HepG2 (cell line): ENCODE results near the gene HMGB4. TPM values are rescaled to one million over a fixed set of nuclear protein-coding genes. Genes with fewer than 3 reads are reported as not detected.

Experiments
- ATAC-seq: fragments of 200-7000 bp; cut with Tn5 transposase; 3 replicates; pipeline ENCODE4 v1.9.1; 2020; ENCODE audit warnings: mild to moderate bottlenecking, moderate library complexity
- BruUV-seq: library from RNA; stranded (reverse); fragments of 400-500 nt; replicated peaks from 2 replicates; lab custom pipeline; 2021; lab: Mats Ljungman, UMichigan
- CTCF ChIA-PET: fragments of 300-600 bp; formaldehyde crosslinking; extraction: SDS; loops from one replicate; lab custom pipeline; 2021; ENCODE audit warnings: low total read pairs, inconsistent platforms, low intra/inter-chr PET ratio; lab: Yijun Ruan, JAX
- POLR2A ChIA-PET: fragments of 350-600 bp; sonication (Branson Sonifier 250); formaldehyde crosslinking; loops from one replicate; lab custom pipeline; 2020; ENCODE audit warnings: antibody characterized with exemption, inconsistent platforms; lab: Yijun Ruan, JAX
- DNase-seq: peaks from one replicate; pipeline ENCODE4 v3.0.0-alpha.2; 2015; ENCODE audit warnings: low spot score
- FAIRE-seq: peaks from 3 replicates; lab custom pipeline; 2011; peaks lifted over from hg19 to GRCh38; lab: Jason Lieb, UNC
- H2AFZ ChIP-seq: one replicate; pipeline ENCODE4 v1.6.1; 2011; ENCODE audit warnings: low read length, inconsistent platforms
- H3K27ac ChIP-seq: fragments of 300-600 bp; 3 replicates; pipeline ENCODE4 v1.8.0; 2011; ENCODE audit warnings: mixed run types, mild to moderate bottlenecking, mixed read lengths, low read length, inconsistent platforms; ENCODE audit not compliant: insufficient read depth; ENCODE audit errors: extremely low read length
- H3K27me3 ChIP-seq, 2 experiments: fragments of 200-600 bp in 1 of 2; 2 replicates in 1 of 2; 3 replicates in 1 of 2; pipeline versions ENCODE4 v1.6.0 to v1.8.0; 2011; ENCODE audit warnings: low read length in 2 of 2, mild to moderate bottlenecking in 2 of 2, moderate library complexity in 2 of 2, inconsistent platforms in 1 of 2; ENCODE audit not compliant: insufficient read depth in 2 of 2, control insufficient read depth in 1 of 2
- H3K36me3 ChIP-seq, 2 experiments: fragments of 200-600 bp in 1 of 2; replicated peaks in 1 of 2; 2 replicates in 1 of 2; 3 replicates in 1 of 2; pipeline versions ENCODE4 v1.5.1 to v1.8.0; 2011; ENCODE audit warnings: low read length in 2 of 2, inconsistent platforms in 1 of 2; ENCODE audit not compliant: insufficient read depth in 2 of 2, control insufficient read depth in 1 of 2
- H3K4me1 ChIP-seq: 2 replicates; pipeline ENCODE4 v1.5.1; 2012; ENCODE audit warnings: low read length, inconsistent platforms; ENCODE audit not compliant: insufficient read depth
- H3K4me2 ChIP-seq: 2 replicates; pipeline ENCODE4 v1.6.0; 2011; ENCODE audit warnings: low read depth, low read length, inconsistent platforms
- H3K4me3 ChIP-seq, 3 experiments: fragments of 200-600 bp in 1 of 3; sonication (generic), shearing (Covaris generic) in 1 of 3; replicated peaks in 1 of 3; 2 replicates each; pipeline ENCODE4 v1.5.1; 2011 to 2016; ENCODE audit warnings: low read length in 3 of 3, inconsistent platforms in 2 of 3, low read depth in 2 of 3, mild to moderate bottlenecking in 2 of 3, control low read depth in 1 of 3, mixed read lengths in 1 of 3; ENCODE audit not compliant: insufficient read depth in 1 of 3
- H3K79me2 ChIP-seq: one replicate; pipeline ENCODE4 v1.6.1; 2011; ENCODE audit warnings: low read length, inconsistent platforms; ENCODE audit not compliant: insufficient read depth
- H3K9ac ChIP-seq: 2 replicates; pipeline ENCODE4 v1.6.0; 2011; ENCODE audit warnings: mild to moderate bottlenecking, low read depth, low read length, inconsistent platforms; ENCODE audit not compliant: insufficient read depth
- H3K9me3 ChIP-seq: 2 replicates; pipeline ENCODE4 v1.5.1; 2012; ENCODE audit warnings: mild to moderate bottlenecking, low read length
- H4K20me1 ChIP-seq: 2 replicates; pipeline ENCODE4 v1.6.0; 2011; ENCODE audit warnings: inconsistent platforms, mild to moderate bottlenecking, low read length, moderate library complexity; ENCODE audit not compliant: insufficient read depth
- FOSL1 ChIP-seq: sonication (generic); formaldehyde crosslinking; IDR thresholded peaks from 2 replicates; pipeline ENCODE4 v1.9.0; 2021; ENCODE audit warnings: missing genetic modification reagents, borderline replicate concordance
- KDM5A ChIP-seq: fragments of 200-600 bp; sonication (generic); IDR thresholded peaks from 2 replicates; pipeline ENCODE4 v1.7.0; 2018; ENCODE audit warnings: antibody characterized with exemption, mild to moderate bottlenecking, low read length, borderline replicate concordance
- RAD21 ChIP-seq: fragments of 450-650 bp; formaldehyde crosslinking; IDR thresholded peaks from 2 replicates; pipeline ENCODE4 v1.5.0; 2020; ENCODE audit warnings: mild to moderate bottlenecking
- RBM39 ChIP-seq: fragments of 200-400 bp; formaldehyde crosslinking; IDR thresholded peaks from one replicate; pipeline ENCODE4 v1.6.1; 2018; ENCODE audit warnings: antibody characterized with exemption, mild to moderate bottlenecking, low read depth, low read length; ENCODE audit not compliant: poor library complexity, severe bottlenecking
- SCMH1 ChIP-seq: sonication (generic); formaldehyde crosslinking; IDR thresholded peaks from 2 replicates; pipeline ENCODE4 v1.9.0; 2021; ENCODE audit warnings: missing genetic modification reagents, mild to moderate bottlenecking, borderline replicate concordance
- TGIF2 ChIP-seq: IDR thresholded peaks from 2 replicates; pipeline ENCODE4 v1.6.1; 2016; ENCODE audit warnings: control low read depth, missing compliant biosample characterization
- TSC22D2 ChIP-seq: sonication (generic); formaldehyde crosslinking; IDR thresholded peaks from 2 replicates; pipeline ENCODE4 v1.5.1; 2020; ENCODE audit warnings: missing genetic modification reagents, mild to moderate bottlenecking, borderline replicate concordance
- ZNF33A ChIP-seq: sonication (generic); formaldehyde crosslinking; IDR thresholded peaks from 2 replicates; pipeline ENCODE4 v1.5.1; 2020; ENCODE audit warnings: missing genetic modification reagents, mild to moderate bottlenecking, moderate library complexity, borderline replicate concordance
- ZNF768 ChIP-seq: sonication (generic); formaldehyde crosslinking; IDR thresholded peaks from 2 replicates; pipeline ENCODE4 v1.4.0; 2020; ENCODE audit warnings: missing genetic modification reagents
- WGBS: methylation state at CpG from one replicate; pipeline ENCODE4 v1.1.6; 2017; ENCODE audit warnings: low lambda C conversion rate; 5-methylcytosine and 5-hydroxymethylcytosine counted together
- in situ Hi-C: cut with HindIII; loops from 2 replicates; pipeline ENCODE4 v1.10.0; 2017; ENCODE audit warnings: low pct_unique_long_range_greater_than_20kb; ENCODE audit not compliant: extremely low pct_ligation_motif_present
- intact Hi-C: fragments of 100-400 bp; cut with micrococcal nuclease; formaldehyde crosslinking; loops from one replicate; pipeline ENCODE4 v1.10.0; 2022; ENCODE audit not compliant: unreplicated experiment
- polyA plus RNA-seq, 8 experiments: library from polyadenylated mRNA; depleted of rRNA in 3 of 8; stranded (reverse) in 7 of 8; unstranded in 1 of 8; fragments of >200 nt; fragmentation: Illumina TruSeq in 4 of 8; extraction: Trizol in 4 of 8; gene quantifications; 2 replicates each; pipeline versions ENCODE4 v1.2.1 to v1.2.3, GENCODE V29; 2011 to 2016; ENCODE audit warnings: low read depth in 4 of 8, missing spikeins in 1 of 8, mixed read lengths in 1 of 8; ENCODE audit not compliant: insufficient read depth in 1 of 8
- total RNA-seq, 5 experiments: library from RNA; depleted of rRNA; stranded (reverse); fragments of >200 nt; fragmentation: Illumina TruSeq; extraction: Trizol; gene quantifications; 2 replicates each; pipeline ENCODE4 v1.2.3, GENCODE V29; 2016; ENCODE audit warnings: low read depth in 1 of 5
- TF ChIP-seq, protein P1 (sequence below): sonication (generic); formaldehyde crosslinking; IDR thresholded peaks from 2 replicates; pipeline ENCODE4 v1.4.0; 2020; ENCODE audit warnings: missing genetic modification reagents
- TF ChIP-seq, protein P2 (sequence below): IDR thresholded peaks from 2 replicates; pipeline ENCODE4 v1.6.1; 2016; ENCODE audit warnings: mild to moderate bottlenecking, missing biosample characterization, missing genetic modification reagents
- TF ChIP-seq, protein P3 (sequence below): IDR thresholded peaks from 2 replicates; pipeline ENCODE4 v1.6.1; 2016; ENCODE audit warnings: low read depth, control low read depth
- TF ChIP-seq, protein P4 (sequence below): sonication (generic); IDR thresholded peaks from 2 replicates; pipeline ENCODE4 v1.6.1; 2016; ENCODE audit warnings: low read depth, borderline replicate concordance
- TF ChIP-seq, protein P5 (sequence below): sonication (generic); formaldehyde crosslinking; conservative IDR thresholded peaks from 2 replicates; pipeline ENCODE4 v1.8.0; 2022; ENCODE audit warnings: mild to moderate bottlenecking, moderate library complexity, missing genetic modification reagents
- TF ChIP-seq, protein P6 (sequence below): sonication (generic); formaldehyde crosslinking; IDR thresholded peaks from 2 replicates; pipeline ENCODE4 v1.4.0; 2020; ENCODE audit warnings: missing genetic modification reagents, borderline replicate concordance

HMGB4 gene
- total and polyA plus RNA-seq, 2 of the 13 experiments (the other 11 are each of a cell fraction or from before 2014, with no cell fraction given): not detected

DNA sequence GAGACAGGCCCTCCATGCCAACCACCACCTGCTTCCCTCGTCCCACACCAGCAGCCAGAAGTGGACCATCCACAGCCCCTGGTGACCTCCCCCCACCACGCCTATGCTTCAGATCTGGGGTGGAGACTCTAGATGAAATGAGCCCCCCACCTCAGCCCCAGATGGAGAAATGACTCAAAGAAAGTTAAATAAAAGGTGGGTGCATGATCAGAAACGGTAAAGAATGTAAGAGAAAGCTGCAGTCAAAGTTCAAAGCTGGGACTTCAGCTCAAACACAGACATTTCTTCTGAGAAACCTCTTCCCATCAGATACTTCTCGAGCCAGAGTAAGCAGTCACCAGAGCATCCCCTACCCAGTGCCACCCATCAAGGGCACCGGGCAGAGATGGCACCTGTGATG lies 43.1 kb upstream of the HMGB4 start:
- H3K4me2 ChIP-seq: no peak overlapping the region
- BruUV-seq: no TSS peak
- H3K36me3 ChIP-seq: no peaks in the 10 kb centered on the region
- 0% methylated on average over 4 of the region's 5 CpGs for WGBS
- no peaks in the 10 kb centered on the region for H3K4me1 ChIP-seq
- no peak for ATAC-seq
- FAIRE-seq: no peak
- CTCF ChIA-PET: no interaction called here
- intact Hi-C loops: no loop called here
- no peak overlapping the region for H3K4me3 ChIP-seq
- no peaks in the 10 kb centered on the region for H3K79me2 ChIP-seq
- POLR2A ChIA-PET: no interaction called here
- in situ Hi-C loops: no loop called here
- H3K9me3 ChIP-seq: no peaks in the 10 kb centered on the region
- TF ChIP-seq, protein P1, sequence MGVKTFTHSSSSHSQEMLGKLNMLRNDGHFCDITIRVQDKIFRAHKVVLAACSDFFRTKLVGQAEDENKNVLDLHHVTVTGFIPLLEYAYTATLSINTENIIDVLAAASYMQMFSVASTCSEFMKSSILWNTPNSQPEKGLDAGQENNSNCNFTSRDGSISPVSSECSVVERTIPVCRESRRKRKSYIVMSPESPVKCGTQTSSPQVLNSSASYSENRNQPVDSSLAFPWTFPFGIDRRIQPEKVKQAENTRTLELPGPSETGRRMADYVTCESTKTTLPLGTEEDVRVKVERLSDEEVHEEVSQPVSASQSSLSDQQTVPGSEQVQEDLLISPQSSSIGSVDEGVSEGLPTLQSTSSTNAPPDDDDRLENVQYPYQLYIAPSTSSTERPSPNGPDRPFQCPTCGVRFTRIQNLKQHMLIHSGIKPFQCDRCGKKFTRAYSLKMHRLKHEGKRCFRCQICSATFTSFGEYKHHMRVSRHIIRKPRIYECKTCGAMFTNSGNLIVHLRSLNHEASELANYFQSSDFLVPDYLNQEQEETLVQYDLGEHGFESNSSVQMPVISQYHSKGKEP (CRISPR knock-in tag): no peak
- TF ChIP-seq, protein P2, sequence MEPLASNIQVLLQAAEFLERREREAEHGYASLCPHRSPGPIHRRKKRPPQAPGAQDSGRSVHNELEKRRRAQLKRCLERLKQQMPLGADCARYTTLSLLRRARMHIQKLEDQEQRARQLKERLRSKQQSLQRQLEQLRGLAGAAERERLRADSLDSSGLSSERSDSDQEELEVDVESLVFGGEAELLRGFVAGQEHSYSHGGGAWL (CRISPR knock-in tag): no peak
- TF ChIP-seq TGIF2 (CRISPR knock-in tag) (no peak), FOSL1 (CRISPR knock-in tag) (no peak), RAD21 (no peak), ZNF768 (CRISPR knock-in tag) (no peak), SCMH1 (CRISPR knock-in tag) (no peak), TSC22D2 (no peak), ZNF33A (CRISPR knock-in tag) (no peak), RBM39 (no peak), KDM5A (no peak)
- TF ChIP-seq, protein P3, sequence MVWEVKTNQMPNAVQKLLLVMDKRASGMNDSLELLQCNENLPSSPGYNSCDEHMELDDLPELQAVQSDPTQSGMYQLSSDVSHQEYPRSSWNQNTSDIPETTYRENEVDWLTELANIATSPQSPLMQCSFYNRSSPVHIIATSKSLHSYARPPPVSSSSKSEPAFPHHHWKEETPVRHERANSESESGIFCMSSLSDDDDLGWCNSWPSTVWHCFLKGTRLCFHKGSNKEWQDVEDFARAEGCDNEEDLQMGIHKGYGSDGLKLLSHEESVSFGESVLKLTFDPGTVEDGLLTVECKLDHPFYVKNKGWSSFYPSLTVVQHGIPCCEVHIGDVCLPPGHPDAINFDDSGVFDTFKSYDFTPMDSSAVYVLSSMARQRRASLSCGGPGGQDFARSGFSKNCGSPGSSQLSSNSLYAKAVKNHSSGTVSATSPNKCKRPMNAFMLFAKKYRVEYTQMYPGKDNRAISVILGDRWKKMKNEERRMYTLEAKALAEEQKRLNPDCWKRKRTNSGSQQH (CRISPR knock-in tag): no peak
- TF ChIP-seq, protein P4, sequence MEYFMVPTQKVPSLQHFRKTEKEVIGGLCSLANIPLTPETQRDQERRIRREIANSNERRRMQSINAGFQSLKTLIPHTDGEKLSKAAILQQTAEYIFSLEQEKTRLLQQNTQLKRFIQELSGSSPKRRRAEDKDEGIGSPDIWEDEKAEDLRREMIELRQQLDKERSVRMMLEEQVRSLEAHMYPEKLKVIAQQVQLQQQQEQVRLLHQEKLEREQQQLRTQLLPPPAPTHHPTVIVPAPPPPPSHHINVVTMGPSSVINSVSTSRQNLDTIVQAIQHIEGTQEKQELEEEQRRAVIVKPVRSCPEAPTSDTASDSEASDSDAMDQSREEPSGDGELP: no peak
- TF ChIP-seq, protein P5, sequence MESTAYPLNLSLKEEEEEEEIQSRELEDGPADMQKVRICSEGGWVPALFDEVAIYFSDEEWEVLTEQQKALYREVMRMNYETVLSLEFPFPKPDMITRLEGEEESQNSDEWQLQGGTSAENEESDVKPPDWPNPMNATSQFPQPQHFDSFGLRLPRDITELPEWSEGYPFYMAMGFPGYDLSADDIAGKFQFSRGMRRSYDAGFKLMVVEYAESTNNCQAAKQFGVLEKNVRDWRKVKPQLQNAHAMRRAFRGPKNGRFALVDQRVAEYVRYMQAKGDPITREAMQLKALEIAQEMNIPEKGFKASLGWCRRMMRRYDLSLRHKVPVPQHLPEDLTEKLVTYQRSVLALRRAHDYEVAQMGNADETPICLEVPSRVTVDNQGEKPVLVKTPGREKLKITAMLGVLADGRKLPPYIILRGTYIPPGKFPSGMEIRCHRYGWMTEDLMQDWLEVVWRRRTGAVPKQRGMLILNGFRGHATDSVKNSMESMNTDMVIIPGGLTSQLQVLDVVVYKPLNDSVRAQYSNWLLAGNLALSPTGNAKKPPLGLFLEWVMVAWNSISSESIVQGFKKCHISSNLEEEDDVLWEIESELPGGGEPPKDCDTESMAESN: no peak
- TF ChIP-seq, protein P6, sequence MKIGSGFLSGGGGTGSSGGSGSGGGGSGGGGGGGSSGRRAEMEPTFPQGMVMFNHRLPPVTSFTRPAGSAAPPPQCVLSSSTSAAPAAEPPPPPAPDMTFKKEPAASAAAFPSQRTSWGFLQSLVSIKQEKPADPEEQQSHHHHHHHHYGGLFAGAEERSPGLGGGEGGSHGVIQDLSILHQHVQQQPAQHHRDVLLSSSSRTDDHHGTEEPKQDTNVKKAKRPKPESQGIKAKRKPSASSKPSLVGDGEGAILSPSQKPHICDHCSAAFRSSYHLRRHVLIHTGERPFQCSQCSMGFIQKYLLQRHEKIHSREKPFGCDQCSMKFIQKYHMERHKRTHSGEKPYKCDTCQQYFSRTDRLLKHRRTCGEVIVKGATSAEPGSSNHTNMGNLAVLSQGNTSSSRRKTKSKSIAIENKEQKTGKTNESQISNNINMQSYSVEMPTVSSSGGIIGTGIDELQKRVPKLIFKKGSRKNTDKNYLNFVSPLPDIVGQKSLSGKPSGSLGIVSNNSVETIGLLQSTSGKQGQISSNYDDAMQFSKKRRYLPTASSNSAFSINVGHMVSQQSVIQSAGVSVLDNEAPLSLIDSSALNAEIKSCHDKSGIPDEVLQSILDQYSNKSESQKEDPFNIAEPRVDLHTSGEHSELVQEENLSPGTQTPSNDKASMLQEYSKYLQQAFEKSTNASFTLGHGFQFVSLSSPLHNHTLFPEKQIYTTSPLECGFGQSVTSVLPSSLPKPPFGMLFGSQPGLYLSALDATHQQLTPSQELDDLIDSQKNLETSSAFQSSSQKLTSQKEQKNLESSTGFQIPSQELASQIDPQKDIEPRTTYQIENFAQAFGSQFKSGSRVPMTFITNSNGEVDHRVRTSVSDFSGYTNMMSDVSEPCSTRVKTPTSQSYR: no peak
- TF ChIP-seq, all 625 proteins: peak for 0
- peaks cover 0 to 3% of the 10 kb centered on the region in 2 experiments; a peak in 1 of 5 replicates for H3K27me3 ChIP-seq
- H3K9ac ChIP-seq: no peak overlapping the region
- no peak for DNase-seq
- H4K20me1 ChIP-seq: no peaks in the 10 kb centered on the region
- no peak overlapping the region for H2AFZ ChIP-seq
- no peak overlapping the region for H3K27ac ChIP-seq
